NB4 (cell line): Measurements from ENCODE around the gene TMEM135.

Experiments
- POLR2A ChIP-seq: IDR thresholded peaks from 2 replicates; pipeline ENCODE4 v1.6.1; 2011; ENCODE audit warnings: mild to moderate bottlenecking; ENCODE audit not compliant: insufficient read length; ENCODE audit errors: extremely low read depth
- TF ChIP-seq, protein P1 (sequence below): IDR thresholded peaks from 2 replicates; pipeline ENCODE4 v1.6.1; 2011; ENCODE audit warnings: low read depth, low read length
- TF ChIP-seq, protein P2 (sequence below): IDR thresholded peaks from one replicate; pipeline ENCODE4 v1.5.1; 2012; ENCODE audit warnings: low read depth, low read length

DNA sequence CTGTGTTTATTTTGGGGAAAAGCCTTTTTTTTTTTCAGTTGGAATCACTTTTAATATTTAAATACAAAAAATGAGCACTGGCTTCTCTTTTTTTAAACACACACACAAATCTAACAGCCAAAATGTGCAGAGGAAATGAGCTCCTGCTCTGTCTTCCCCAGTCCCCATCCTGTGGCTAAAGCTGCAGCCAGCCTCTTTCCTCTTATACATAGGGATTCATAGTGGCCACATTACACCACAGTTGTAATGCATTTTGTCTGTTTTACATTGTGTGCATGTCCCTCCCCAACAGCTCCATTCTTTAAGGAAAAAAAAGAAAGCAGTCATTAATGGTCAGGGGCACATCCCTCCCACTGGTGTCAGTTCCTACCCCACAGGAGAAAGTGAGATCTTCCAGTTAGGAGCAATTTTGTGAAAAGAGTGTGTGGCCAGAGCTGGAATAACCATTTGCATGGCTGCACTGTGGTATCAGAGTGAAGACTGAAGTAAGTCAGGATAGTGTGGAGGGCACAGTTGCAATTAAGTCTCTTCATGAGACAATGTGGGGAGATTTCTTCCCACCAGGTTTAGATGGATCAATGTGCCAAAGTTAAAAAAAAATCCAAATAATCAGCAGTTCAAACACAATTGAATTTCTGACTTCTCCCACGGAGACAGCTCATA lies 220.6 kb downstream of the TMEM135 start:
- TF ChIP-seq, protein P1, sequence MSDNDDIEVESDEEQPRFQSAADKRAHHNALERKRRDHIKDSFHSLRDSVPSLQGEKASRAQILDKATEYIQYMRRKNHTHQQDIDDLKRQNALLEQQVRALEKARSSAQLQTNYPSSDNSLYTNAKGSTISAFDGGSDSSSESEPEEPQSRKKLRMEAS: no peak
- no peak for TF ChIP-seq POLR2A
- TF ChIP-seq, protein P2, sequence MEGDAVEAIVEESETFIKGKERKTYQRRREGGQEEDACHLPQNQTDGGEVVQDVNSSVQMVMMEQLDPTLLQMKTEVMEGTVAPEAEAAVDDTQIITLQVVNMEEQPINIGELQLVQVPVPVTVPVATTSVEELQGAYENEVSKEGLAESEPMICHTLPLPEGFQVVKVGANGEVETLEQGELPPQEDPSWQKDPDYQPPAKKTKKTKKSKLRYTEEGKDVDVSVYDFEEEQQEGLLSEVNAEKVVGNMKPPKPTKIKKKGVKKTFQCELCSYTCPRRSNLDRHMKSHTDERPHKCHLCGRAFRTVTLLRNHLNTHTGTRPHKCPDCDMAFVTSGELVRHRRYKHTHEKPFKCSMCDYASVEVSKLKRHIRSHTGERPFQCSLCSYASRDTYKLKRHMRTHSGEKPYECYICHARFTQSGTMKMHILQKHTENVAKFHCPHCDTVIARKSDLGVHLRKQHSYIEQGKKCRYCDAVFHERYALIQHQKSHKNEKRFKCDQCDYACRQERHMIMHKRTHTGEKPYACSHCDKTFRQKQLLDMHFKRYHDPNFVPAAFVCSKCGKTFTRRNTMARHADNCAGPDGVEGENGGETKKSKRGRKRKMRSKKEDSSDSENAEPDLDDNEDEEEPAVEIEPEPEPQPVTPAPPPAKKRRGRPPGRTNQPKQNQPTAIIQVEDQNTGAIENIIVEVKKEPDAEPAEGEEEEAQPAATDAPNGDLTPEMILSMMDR: no peak
